Keratinocyte (primary cell): ENCODE results near the gene NLRP14. TPM values are rescaled to one million over a fixed set of nuclear protein-coding genes. Genes with fewer than 3 reads are reported as not detected.

Experiments used
- DNase-seq: peaks from one replicate; pipeline ENCODE4 v3.0.0-alpha.2; 2011; ENCODE audit warnings: low read depth, missing footprints, low spot score
- FAIRE-seq: peaks from 2 replicates; lab custom pipeline; 2011; peaks lifted over from hg19 to GRCh38; lab: Jason Lieb, UNC
- H2AFZ ChIP-seq: 2 replicates; pipeline ENCODE4 v1.6.0; 2012; ENCODE audit warnings: low read length, control low read depth, inconsistent platforms; ENCODE audit not compliant: control insufficient read depth
- H3K27ac ChIP-seq: 2 replicates; pipeline ENCODE4 v1.5.1; 2011; ENCODE audit warnings: low read length; ENCODE audit not compliant: control insufficient read depth, insufficient read depth
- H3K27me3 ChIP-seq: 3 replicates; pipeline ENCODE4 v1.6.0; 2011; ENCODE audit warnings: low read length; ENCODE audit not compliant: control insufficient read depth, insufficient read depth; ENCODE audit errors: extremely low read depth
- H3K36me3 ChIP-seq, 2 experiments: 2 replicates in 1 of 2; 3 replicates in 1 of 2; pipeline ENCODE4 v1.5.1; 2011; ENCODE audit warnings: low read length in 2 of 2, mild to moderate bottlenecking in 1 of 2; ENCODE audit not compliant: control insufficient read depth in 2 of 2, insufficient read depth in 2 of 2; ENCODE audit errors: extremely low read depth in 1 of 2
- H3K4me1 ChIP-seq: 3 replicates; pipeline ENCODE4 v1.5.1; 2011; ENCODE audit warnings: low read length; ENCODE audit not compliant: control insufficient read depth, insufficient read depth; ENCODE audit errors: extremely low read depth
- H3K4me2 ChIP-seq: 3 replicates; pipeline ENCODE4 v1.6.0; 2011; ENCODE audit warnings: low read depth, low read length; ENCODE audit not compliant: control insufficient read depth, insufficient read depth; ENCODE audit errors: extremely low read depth
- H3K4me3 ChIP-seq, 3 experiments: fragments of 200-600 bp in 1 of 3; sonication (generic) in 1 of 3; 2 replicates in 2 of 3; 3 replicates in 1 of 3; pipeline ENCODE4 v1.5.1; 2011 to 2016; ENCODE audit warnings: low read length in 3 of 3, mild to moderate bottlenecking in 3 of 3, control low read depth in 2 of 3, inconsistent platforms in 1 of 3, low read depth in 1 of 3, mixed read lengths in 1 of 3, mixed run types in 1 of 3, moderate library complexity in 1 of 3; ENCODE audit not compliant: control insufficient read depth in 2 of 3, insufficient read depth in 2 of 3; ENCODE audit errors: extremely low read depth in 1 of 3
- H3K79me2 ChIP-seq: 2 replicates; pipeline ENCODE4 v1.6.0; 2012; ENCODE audit warnings: low read length; ENCODE audit not compliant: control insufficient read depth, insufficient read depth
- H3K9ac ChIP-seq: 3 replicates; pipeline ENCODE4 v1.6.0; 2011; ENCODE audit warnings: low read length; ENCODE audit not compliant: control insufficient read depth, insufficient read depth; ENCODE audit errors: extremely low read depth
- H3K9me1 ChIP-seq: 3 replicates; pipeline ENCODE4 v1.6.0; 2011; ENCODE audit warnings: low read length; ENCODE audit not compliant: control insufficient read depth, insufficient read depth; ENCODE audit errors: extremely low read depth
- H3K9me3 ChIP-seq: 2 replicates; pipeline ENCODE4 v1.5.1; 2012; ENCODE audit warnings: low read depth, low read length; ENCODE audit not compliant: control insufficient read depth
- H4K20me1 ChIP-seq: 3 replicates; pipeline ENCODE4 v1.6.0; 2011; ENCODE audit warnings: low read length; ENCODE audit not compliant: control insufficient read depth, insufficient read depth; ENCODE audit errors: extremely low read depth
- CTCF ChIP-seq, 3 experiments: IDR thresholded peaks in 1 of 3; conservative IDR thresholded peaks in 1 of 3; optimal IDR thresholded peaks in 1 of 3; 2 replicates in 2 of 3; 3 replicates in 1 of 3; pipeline versions ENCODE3 to v1.5.1; 2011; ENCODE audit warnings: low read length in 3 of 3, mild to moderate bottlenecking in 3 of 3, moderate library complexity in 2 of 3, control low read depth in 1 of 3, inconsistent platforms in 1 of 3; ENCODE audit not compliant: insufficient read depth in 2 of 3; ENCODE audit errors: extremely low read depth in 1 of 3
- EZH2 ChIP-seq: IDR thresholded peaks from one replicate; pipeline ENCODE4 v1.6.1; 2012; ENCODE audit warnings: inconsistent platforms, mild to moderate bottlenecking, low read length, moderate library complexity
- dilution Hi-C: fragments of 300-500 bp; cut with MboI; formaldehyde crosslinking; loops from one replicate; pipeline ENCODE4 v1.7.0; 2020; ENCODE audit warnings: low sequenced_read_pairs; ENCODE audit not compliant: extremely low pct_ligation_motif_present
- polyA plus RNA-seq, 5 experiments: library from polyadenylated mRNA; depleted of rRNA in 3 of 5; stranded (reverse) in 3 of 5; stranded (forward) in 1 of 5; unstranded in 1 of 5; fragments of >200 nt; gene quantifications; 1 replicate in 1 of 5; 2 replicates in 3 of 5; 3 replicates in 1 of 5; pipeline versions ENCODE4 v1.2.1 to v1.2.3, GENCODE V29; 2011 to 2012; ENCODE audit warnings: missing spikeins in 2 of 5, low read depth in 1 of 5, low replicate concordance in 1 of 5

Gene NLRP14
- polyA plus RNA-seq, 1 donor (not counting 4 experiments of a cell fraction or from before 2014, with no cell fraction given): 0.03 TPM

- no peaks in the 10 kb centered on the region for H4K20me1 ChIP-seq
- no peak overlapping the region for H2AFZ ChIP-seq
- no peaks in the 10 kb centered on the region for H3K9me3 ChIP-seq
- dilution Hi-C loops: no loop called here
- no peaks in the 10 kb centered on the region for H3K9me1 ChIP-seq
- no peak for FAIRE-seq
- DNase-seq: no peak
- H3K79me2 ChIP-seq: no peaks in the 10 kb centered on the region
- H3K4me3 ChIP-seq: no peak overlapping the region
- no peak overlapping the region for H3K9ac ChIP-seq
- no peak overlapping the region for H3K4me2 ChIP-seq
- H3K27me3 ChIP-seq: no peaks in the 10 kb centered on the region
- H3K27ac ChIP-seq: no peak overlapping the region
- H3K4me1 ChIP-seq: no peaks in the 10 kb centered on the region
- TF ChIP-seq CTCF (optimal IDR thresholded peaks at IDR 0.05 in 1 of 3, IDR thresholded peaks at IDR 0.05 in 1 of 3, conservative IDR thresholded peaks at IDR 0.05 in 1 of 3; ENCODE audit: extremely low read depth in 1 of 3, insufficient read depth in 2 of 3, low read length in 3 of 3): no peak
- no peaks in the 10 kb centered on the region for H3K36me3 ChIP-seq
Measured at GRCh38 chr11:6986487-6986886, 33.8 kb upstream of the NLRP14 start.

GRCh38 chr11:6988506-6988905 is 31.8 kb upstream of the NLRP14 start:
- Histone ChIP-seq H3K4me2 (no peak overlapping the region), H3K79me2 (no peaks in the 10 kb centered on the region), H3K9me1 (no peaks in the 10 kb centered on the region), H3K9ac (no peak overlapping the region), H3K4me3 (no peak overlapping the region), H3K27ac (no peak overlapping the region), H4K20me1 (no peaks in the 10 kb centered on the region), H3K9me3 (no peaks in the 10 kb centered on the region), H3K36me3 (no peaks in the 10 kb centered on the region), H3K4me1 (no peaks in the 10 kb centered on the region), H3K27me3 (no peaks in the 10 kb centered on the region), H2AFZ (no peak overlapping the region)
- no peak for TF ChIP-seq CTCF (optimal IDR thresholded peaks at IDR 0.05 in 1 of 3, IDR thresholded peaks at IDR 0.05 in 1 of 3, conservative IDR thresholded peaks at IDR 0.05 in 1 of 3; ENCODE audit: extremely low read depth in 1 of 3, insufficient read depth in 2 of 3, low read length in 3 of 3)
- TF ChIP-seq EZH2: no peak
- FAIRE-seq (no peak), DNase-seq (no peak)
- dilution Hi-C loops: no loop called here
